H1 (cell line): ENCODE measurements around the gene BANF1. TPM values are rescaled to one million over a fixed set of nuclear protein-coding genes. Genes with fewer than 3 reads are reported as not detected.

Experiments
- ATF3 ChIP-seq: IDR thresholded peaks from 2 replicates; pipeline ENCODE4 v1.6.1; 2011; ENCODE audit warnings: low read depth, mild to moderate bottlenecking, low read length; ENCODE audit not compliant: insufficient read depth
- HDAC6 ChIP-seq: IDR thresholded peaks from one replicate; pipeline ENCODE4 v1.7.1; 2012; ENCODE audit warnings: low read depth, mild to moderate bottlenecking, inconsistent platforms, low read length, moderate library complexity
- KDM4A ChIP-seq: IDR thresholded peaks from one replicate; pipeline ENCODE4 v1.7.1; 2012; ENCODE audit warnings: low read depth, mild to moderate bottlenecking, moderate library complexity, low read length, inconsistent platforms; ENCODE audit not compliant: severe bottlenecking
- RFX5 ChIP-seq: IDR thresholded peaks from 2 replicates; pipeline ENCODE4 v1.6.1; 2011; ENCODE audit warnings: low read depth, low read length, improper control_type of control experiment, borderline replicate concordance
- polyA plus RNA-seq, 7 experiments: library from polyadenylated mRNA; depleted of rRNA in 3 of 7; stranded (reverse) in 5 of 7; unstranded in 2 of 7; fragments of >200 nt in 5 of 7; fragments of 200-250 nt in 2 of 7; gene quantifications; 1 replicate in 5 of 7; 2 replicates in 1 of 7; 4 replicates in 1 of 7; pipeline versions ENCODE4 v1.2.1 to v1.2.3, GENCODE V29; 2011 to 2013; ENCODE audit warnings: missing spikeins in 2 of 7, mixed read lengths in 2 of 7
- total RNA-seq: library from RNA; stranded (reverse); fragmentation: NEBNext Ultra II Directional; extraction: Animal tissue kit (Norgen Biotek cat#: 25700); gene quantifications from 2 replicates; pipeline ENCODE4 v1.2.1, GENCODE V29; 2021
- TF ChIP-seq, protein P1 (sequence below): IDR thresholded peaks from 2 replicates; pipeline ENCODE4 v1.6.1; 2012; ENCODE audit warnings: low read length, inconsistent platforms

BANF1 gene
- total and polyA plus RNA-seq, 2 of the 8 experiments (the other 6 are each of a cell fraction or from before 2014, with no cell fraction given), result 330 to 467 TPM

DNA sequence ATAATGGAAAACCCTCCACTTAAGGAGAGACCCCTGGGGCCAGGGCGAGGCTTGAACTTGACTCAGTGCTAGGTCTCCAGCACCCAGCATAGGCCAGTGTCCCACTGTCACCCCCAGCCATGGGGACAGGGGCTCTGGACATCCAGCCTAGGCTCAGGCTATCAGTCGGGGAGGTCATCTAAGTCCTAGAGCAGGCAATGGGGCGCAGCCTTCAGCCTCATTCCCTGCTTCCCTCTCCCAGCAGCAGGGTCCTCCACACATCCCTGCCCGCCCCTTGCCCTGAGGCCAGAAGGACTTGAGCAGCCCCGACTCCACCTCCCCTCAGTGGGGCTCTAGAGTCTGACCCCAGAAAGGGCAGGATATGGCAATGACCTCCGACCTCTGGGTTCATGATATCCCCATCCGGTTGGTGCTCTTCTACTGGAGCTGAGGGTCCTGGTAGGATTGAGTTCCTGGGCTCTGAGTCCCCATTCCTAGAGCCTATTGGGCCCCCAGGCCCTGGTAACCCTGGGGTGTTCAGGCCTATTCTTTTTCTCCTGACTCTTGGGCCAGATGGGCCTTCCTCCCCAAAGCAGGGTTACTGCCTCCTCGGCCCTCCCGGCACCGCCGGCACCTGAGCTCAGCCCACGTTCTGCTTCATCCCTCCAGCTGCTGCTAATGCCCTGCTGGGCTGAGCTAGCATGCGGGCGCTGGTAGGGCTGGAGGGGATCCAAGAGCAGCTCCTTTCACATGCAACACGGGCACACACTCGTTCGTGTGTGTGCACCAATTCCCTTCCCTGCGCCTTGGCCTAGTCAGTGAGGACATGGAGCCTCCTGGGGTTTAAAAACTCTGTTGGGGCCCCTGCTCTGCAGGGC is 13.9 kb downstream of the BANF1 start (continued):
- TF ChIP-seq ATF3 (no peak), HDAC6 (no peak), RFX5 (no peak), KDM4A (no peak)
- TF ChIP-seq, protein P1, sequence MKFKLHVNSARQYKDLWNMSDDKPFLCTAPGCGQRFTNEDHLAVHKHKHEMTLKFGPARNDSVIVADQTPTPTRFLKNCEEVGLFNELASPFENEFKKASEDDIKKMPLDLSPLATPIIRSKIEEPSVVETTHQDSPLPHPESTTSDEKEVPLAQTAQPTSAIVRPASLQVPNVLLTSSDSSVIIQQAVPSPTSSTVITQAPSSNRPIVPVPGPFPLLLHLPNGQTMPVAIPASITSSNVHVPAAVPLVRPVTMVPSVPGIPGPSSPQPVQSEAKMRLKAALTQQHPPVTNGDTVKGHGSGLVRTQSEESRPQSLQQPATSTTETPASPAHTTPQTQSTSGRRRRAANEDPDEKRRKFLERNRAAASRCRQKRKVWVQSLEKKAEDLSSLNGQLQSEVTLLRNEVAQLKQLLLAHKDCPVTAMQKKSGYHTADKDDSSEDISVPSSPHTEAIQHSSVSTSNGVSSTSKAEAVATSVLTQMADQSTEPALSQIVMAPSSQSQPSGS, result no peak
